Prostate gland (tissue), 2 donors: Measurements from ENCODE around the gene PIEZO2. TPM values are rescaled to one million over a fixed set of nuclear protein-coding genes. Genes with fewer than 3 reads are reported as not detected.
"Not testable (repeated sequence)": the region's sequence is repeated elsewhere in the genome, so short reads cannot be mapped to it uniquely, and the experiment has no call there.

ENCODE experiments used
- DNase-seq: peaks from one replicate; pipeline ENCODE4 v3.0.0-alpha.2; 2019; ENCODE audit warnings: low spot score
- H3K27ac ChIP-seq, 2 donors: fragments of 200-600 bp; sonication (generic); 2 replicates each; pipeline ENCODE4 v1.5.1; 2017 to 2019
- H3K27me3 ChIP-seq: fragments of 200-600 bp; sonication (generic); replicated peaks from 2 replicates; pipeline ENCODE4 v1.5.1; 2019; ENCODE audit not compliant: insufficient read depth
- H3K36me3 ChIP-seq, 2 donors: fragments of 200-600 bp; sonication (generic); 1 replicate in 1 of 2; 2 replicates in 1 of 2; pipeline versions ENCODE4 v1.5.1 to v1.8.1; 2017 to 2019
- H3K4me1 ChIP-seq: fragments of 200-600 bp; sonication (generic); replicated peaks from 2 replicates; pipeline ENCODE4 v1.5.1; 2019
- H3K4me3 ChIP-seq, 2 donors: fragments of 200-600 bp; sonication (generic); 2 replicates each; pipeline ENCODE4 v1.5.1; 2017 to 2019
- H3K9me3 ChIP-seq: fragments of 200-600 bp; sonication (generic); 2 replicates; pipeline ENCODE4 v1.5.1; 2017
- POLR2A ChIP-seq: fragments of 450-650 bp; IDR thresholded peaks from one replicate; pipeline ENCODE4 v1.6.1; 2016; ENCODE audit warnings: antibody characterized with exemption, mild to moderate bottlenecking
- POLR2AphosphoS5 ChIP-seq: sonication (generic); formaldehyde crosslinking; IDR thresholded peaks from one replicate; pipeline ENCODE4 v1.6.1; 2017; ENCODE audit warnings: antibody characterized with exemption
- WGBS: methylation state at CpG from one replicate; pipeline ENCODE4 v1.1.5; 2018; 5-methylcytosine and 5-hydroxymethylcytosine counted together
- intact Hi-C: fragments of 100-400 bp; cut with DNase I; formaldehyde crosslinking; loops from one replicate; pipeline ENCODE4 v1.14.2; 2022
- total RNA-seq, 2 donors: library from RNA; depleted of rRNA; stranded (reverse); fragments of >200 nt; gene quantifications; one replicate each; pipeline ENCODE4 v1.1.0, GENCODE V29; 2016
- TF ChIP-seq, protein P1 (sequence below), 4 experiments: fragments of 200-600 bp in 2 of 4; fragments of 450-650 bp in 2 of 4; sonication (generic) in 2 of 4; IDR thresholded peaks; 1 replicate in 3 of 4; 2 replicates in 1 of 4; pipeline ENCODE4 v1.5.1; 2016 to 2019; ENCODE audit warnings: antibody characterized with exemption in 4 of 4, mild to moderate bottlenecking in 2 of 4, moderate library complexity in 2 of 4

PIEZO2 gene
- total RNA-seq, 2 donors from 2014 or later, result 4.1 to 19.0 TPM

DNA sequence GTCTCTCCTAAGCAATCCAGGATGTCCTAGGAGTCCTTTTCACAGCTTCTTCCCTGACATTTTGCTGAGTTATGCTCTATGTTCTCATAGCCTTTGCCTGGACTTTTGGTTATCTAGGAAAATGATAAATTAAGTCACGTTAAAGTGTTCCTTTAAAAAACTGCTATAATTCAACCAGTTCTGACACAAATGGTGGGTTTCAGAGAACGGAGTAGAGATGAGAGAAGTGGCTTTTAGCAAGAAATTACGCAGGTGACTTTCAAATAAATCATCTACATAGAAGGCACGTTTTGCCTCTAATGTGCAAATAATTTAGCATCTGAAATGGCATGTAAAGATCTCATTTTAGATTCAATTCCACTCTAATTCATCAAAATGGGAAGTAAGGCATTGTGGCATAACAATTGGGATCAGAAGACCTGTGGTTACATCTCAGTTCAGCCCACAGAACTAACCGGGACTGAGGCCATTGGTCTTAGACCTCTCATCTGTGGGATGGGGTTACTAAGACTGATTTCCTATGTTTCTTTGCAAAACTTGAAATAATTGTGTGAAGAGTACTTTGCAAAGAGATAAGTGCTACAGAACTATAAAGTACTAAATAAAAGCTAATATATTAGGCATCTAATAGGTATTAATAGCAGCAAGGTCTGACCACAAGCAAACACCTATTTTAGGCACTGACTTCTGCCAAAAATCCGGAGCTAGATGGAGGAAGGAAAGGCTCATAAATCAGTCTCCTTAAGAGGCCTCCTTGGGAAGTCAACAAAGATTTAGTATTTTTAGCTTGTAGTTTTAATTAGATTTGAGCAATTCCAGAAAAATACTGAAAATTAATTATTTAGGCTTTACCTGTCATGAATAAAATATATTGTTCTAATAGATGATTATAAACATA lies 211.4 kb downstream of the PIEZO2 start:
- Histone ChIP-seq H3K4me3 (no peak overlapping the region), H3K36me3 (no peaks in the 10 kb centered on the region), H3K27me3 (no peaks in the 10 kb centered on the region), H3K27ac (no peak overlapping the region), H3K4me1 (no peaks in the 10 kb centered on the region), H3K9me3 (no peaks in the 10 kb centered on the region)
- no peak for DNase-seq
- intact Hi-C loops, result no loop called here
- TF ChIP-seq, protein P1, sequence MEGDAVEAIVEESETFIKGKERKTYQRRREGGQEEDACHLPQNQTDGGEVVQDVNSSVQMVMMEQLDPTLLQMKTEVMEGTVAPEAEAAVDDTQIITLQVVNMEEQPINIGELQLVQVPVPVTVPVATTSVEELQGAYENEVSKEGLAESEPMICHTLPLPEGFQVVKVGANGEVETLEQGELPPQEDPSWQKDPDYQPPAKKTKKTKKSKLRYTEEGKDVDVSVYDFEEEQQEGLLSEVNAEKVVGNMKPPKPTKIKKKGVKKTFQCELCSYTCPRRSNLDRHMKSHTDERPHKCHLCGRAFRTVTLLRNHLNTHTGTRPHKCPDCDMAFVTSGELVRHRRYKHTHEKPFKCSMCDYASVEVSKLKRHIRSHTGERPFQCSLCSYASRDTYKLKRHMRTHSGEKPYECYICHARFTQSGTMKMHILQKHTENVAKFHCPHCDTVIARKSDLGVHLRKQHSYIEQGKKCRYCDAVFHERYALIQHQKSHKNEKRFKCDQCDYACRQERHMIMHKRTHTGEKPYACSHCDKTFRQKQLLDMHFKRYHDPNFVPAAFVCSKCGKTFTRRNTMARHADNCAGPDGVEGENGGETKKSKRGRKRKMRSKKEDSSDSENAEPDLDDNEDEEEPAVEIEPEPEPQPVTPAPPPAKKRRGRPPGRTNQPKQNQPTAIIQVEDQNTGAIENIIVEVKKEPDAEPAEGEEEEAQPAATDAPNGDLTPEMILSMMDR (IDR thresholded peaks at IDR 0.05), result no peak
- no peak for TF ChIP-seq POLR2A
- TF ChIP-seq POLR2AphosphoS5, result no peak
- whole genome bisulfite sequencing, result 58% methylated on average over 6 of the region's 6 CpGs

- H3K27ac ChIP-seq, result no peak overlapping the region
- no peak for TF ChIP-seq POLR2A
- TF ChIP-seq POLR2AphosphoS5, result no peak
- TF ChIP-seq, protein P1 (IDR thresholded peaks at IDR 0.05), result no peak
- WGBS, result 60% methylated on average over 9 of the region's 9 CpGs
- no peaks in the 10 kb centered on the region for H3K36me3 ChIP-seq
- H3K4me3 ChIP-seq, result no peak overlapping the region
- no peaks in the 10 kb centered on the region for H3K27me3 ChIP-seq
- no peaks in the 10 kb centered on the region for H3K4me1 ChIP-seq
- intact Hi-C loops, result no loop called here
- H3K9me3 ChIP-seq, result no peaks in the 10 kb centered on the region
- DNase-seq, result no peak
Observed at GRCh38 chr18:10936176-10937053, 213.0 kb downstream of the PIEZO2 start.

DNA sequence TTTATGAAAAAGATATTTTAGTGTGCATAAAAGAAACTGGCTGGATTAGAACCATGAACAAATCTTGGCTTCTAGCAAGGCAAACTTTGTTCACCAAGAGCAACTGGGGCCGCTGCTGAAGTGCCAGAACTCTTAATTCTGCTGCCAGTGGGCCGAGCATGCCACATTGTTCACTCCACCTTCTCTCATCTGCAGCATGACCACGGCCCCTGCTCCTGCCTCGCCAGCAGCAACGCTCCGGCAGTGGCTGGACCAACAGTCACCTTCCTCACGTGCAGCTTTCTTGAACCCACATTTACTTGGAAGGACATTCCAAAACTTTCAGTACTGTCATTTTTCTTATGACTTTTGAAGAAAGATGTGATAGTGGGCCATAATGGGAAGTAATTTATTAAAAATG lies 213.8 kb downstream of the PIEZO2 start:
- intact Hi-C loops, result no loop called here
- no peaks in the 10 kb centered on the region for H3K4me1 ChIP-seq
- 91% methylated on average over 7 of the region's 7 CpGs for WGBS
- TF ChIP-seq, protein P1 (IDR thresholded peaks at IDR 0.05), result no peak
- no peak for TF ChIP-seq POLR2AphosphoS5
- TF ChIP-seq POLR2A, result no peak
- H3K27ac ChIP-seq, result no peak overlapping the region
- H3K4me3 ChIP-seq, result no peak overlapping the region
- DNase-seq, result no peak
- H3K27me3 ChIP-seq, result no peaks in the 10 kb centered on the region
- H3K9me3 ChIP-seq, result no peaks in the 10 kb centered on the region
- no peaks in the 10 kb centered on the region for H3K36me3 ChIP-seq

- H3K9me3 ChIP-seq, H3K4me1 ChIP-seq, intact Hi-C loops, H3K27ac ChIP-seq, DNase-seq, H3K36me3 ChIP-seq, H3K27me3 ChIP-seq, H3K4me3 ChIP-seq: not testable (repeated sequence)
- 79% methylated on average over 3 of the region's 3 CpGs for WGBS
Observed at GRCh38 chr18:10933648-10934047, 215.7 kb downstream of the PIEZO2 start.

- 56% methylated on average over 2 of the region's 2 CpGs for WGBS
- Histone ChIP-seq H3K4me1 (no peaks in the 10 kb centered on the region), H3K27ac (no peak overlapping the region), H3K4me3 (no peak overlapping the region), H3K27me3 (no peaks in the 10 kb centered on the region), H3K36me3 (no peaks in the 10 kb centered on the region), H3K9me3 (no peaks in the 10 kb centered on the region)
- intact Hi-C loops, result no loop called here
- DNase-seq, result no peak
- TF ChIP-seq, protein P1 (IDR thresholded peaks at IDR 0.05), result no peak
- TF ChIP-seq POLR2A (no peak), POLR2AphosphoS5 (no peak)
Observed at GRCh38 chr18:10930076-10930475, 219.3 kb downstream of the PIEZO2 start.
